HFF-Myc (cell line): ENCODE data around the gene PPP1R27.

Source experiments
- DNase-seq: peaks from one replicate; pipeline ENCODE4 v3.0.0-alpha.2; 2011; ENCODE audit warnings: low read depth; ENCODE audit errors: extremely low read depth
- H3K4me3 ChIP-seq: replicated peaks from 2 replicates; pipeline ENCODE4 v1.5.1; 2011; ENCODE audit warnings: low read depth, mild to moderate bottlenecking, control low read depth, low read length
- CTCF ChIP-seq: IDR thresholded peaks from 2 replicates; pipeline ENCODE4 v1.5.1; 2012; ENCODE audit warnings: mild to moderate bottlenecking, low read depth, low read length, control low read depth; ENCODE audit errors: missing control alignments

Gene PPP1R27

DNA sequence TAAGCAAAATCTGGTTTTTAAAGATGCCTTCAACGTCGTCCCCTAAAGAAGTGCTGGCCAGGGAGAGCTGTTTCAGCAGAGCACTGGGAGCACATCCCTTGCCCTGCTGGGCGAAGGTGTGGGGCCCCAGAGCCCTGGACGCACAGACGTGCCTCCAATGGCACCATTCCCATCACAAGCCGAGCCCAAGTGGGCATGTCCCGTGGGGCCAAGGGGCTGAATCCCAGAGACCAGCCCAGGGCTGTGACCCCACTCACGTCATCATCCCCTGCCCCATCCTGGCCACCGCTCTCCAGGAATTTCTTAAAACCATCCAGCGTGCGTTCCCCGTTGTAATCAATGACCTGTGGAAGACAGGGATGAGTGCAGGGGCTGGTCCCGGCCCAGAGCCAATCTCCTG lies 10.0 kb upstream of the PPP1R27 start:
- H3K4me3 ChIP-seq: no peak overlapping the region
- TF ChIP-seq CTCF: no peak
- no peak for DNase-seq

DNA sequence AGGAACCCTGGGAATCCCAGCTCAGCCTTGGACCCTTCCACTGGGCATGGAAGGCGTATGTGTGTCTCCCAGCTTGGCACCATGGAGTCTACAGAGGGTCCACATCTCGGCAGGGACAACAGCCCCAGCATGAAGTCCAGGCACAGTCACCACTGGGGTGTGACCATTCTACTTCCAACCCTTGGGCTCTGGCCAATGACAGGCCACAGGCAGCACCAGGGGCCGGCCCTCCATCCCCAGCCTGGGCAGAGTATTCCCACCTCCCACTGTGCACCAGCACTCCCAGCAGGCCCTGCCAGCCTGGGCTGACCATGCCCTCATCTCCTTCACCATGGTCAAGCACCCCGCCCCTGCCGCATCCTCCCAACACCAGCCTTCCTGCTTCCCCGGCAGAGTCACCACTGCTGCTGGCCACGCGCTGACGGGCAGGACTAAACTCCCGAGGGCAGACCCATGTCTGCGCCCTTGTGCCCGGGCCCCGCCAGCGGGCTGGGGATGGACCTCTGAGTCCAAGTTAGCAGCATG lies 9.5 kb upstream of the PPP1R27 start:
- no peak for DNase-seq
- no peak for TF ChIP-seq CTCF
- H3K4me3 ChIP-seq: no peak overlapping the region

DNA sequence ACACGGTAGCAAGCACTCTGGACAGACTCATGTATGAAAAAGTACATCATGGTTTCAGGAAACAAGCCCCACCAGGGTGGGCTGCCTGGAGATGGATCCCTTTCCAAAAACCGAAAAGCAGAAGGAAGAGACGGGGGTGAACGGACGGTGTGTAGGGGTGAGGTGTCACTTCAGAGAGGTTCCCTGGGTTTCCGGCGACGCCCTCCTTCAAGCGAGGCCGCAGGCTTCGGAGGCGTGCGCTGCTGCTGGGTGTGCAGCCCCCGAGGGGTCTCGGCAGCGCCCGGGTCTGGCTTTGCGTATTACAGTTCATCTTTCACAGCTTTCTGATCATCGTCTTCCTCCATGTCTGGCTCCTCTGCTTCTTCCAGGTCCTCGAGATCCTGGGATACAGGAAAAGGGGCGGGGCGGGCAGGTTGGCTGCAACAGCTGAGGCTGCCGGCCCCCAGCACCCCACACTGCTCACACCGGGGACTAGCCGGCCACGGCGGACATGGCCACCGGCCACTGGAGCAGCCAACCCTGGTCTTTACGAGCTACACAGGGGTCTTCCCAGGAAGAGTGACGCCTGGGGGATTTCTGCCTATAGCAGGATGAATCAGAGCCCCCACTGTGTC lies 9.0 kb upstream of the PPP1R27 start:
- no peak for DNase-seq
- TF ChIP-seq CTCF: no peak
- no peak overlapping the region for H3K4me3 ChIP-seq

- no peak overlapping the region for H3K4me3 ChIP-seq
- TF ChIP-seq CTCF: no peak
- no peak for DNase-seq
Measured at GRCh38 chr17:81842725-81843504, 8.1 kb upstream of the PPP1R27 start.

- TF ChIP-seq CTCF: no peak
- no peak for DNase-seq
- no peak overlapping the region for H3K4me3 ChIP-seq
Measured at GRCh38 chr17:81842378-81842724, 7.5 kb upstream of the PPP1R27 start.

GRCh38 chr17:81841866-81842265 lies 7.0 kb upstream of the PPP1R27 start:
- no peak for TF ChIP-seq CTCF
- no peak for DNase-seq
- no peak overlapping the region for H3K4me3 ChIP-seq
